Bronchial epithelial cell (primary cell): Measurements from ENCODE around the gene TKT. TPM values are rescaled to one million over a fixed set of nuclear protein-coding genes. Genes with fewer than 3 reads are reported as not detected.
"Not testable (repeated sequence)": the region's sequence is repeated elsewhere in the genome, so short reads cannot be mapped to it uniquely, and the experiment has no call there.

Experiments used
- DNase-seq: peaks from one replicate; pipeline ENCODE4 v3.0.0-alpha.2; 2010; ENCODE audit warnings: low read depth
- FAIRE-seq: peaks from 2 replicates; lab custom pipeline; 2011; peaks lifted over from hg19 to GRCh38; lab: Jason Lieb, UNC
- H3K27me3 ChIP-seq: 2 replicates; pipeline ENCODE4 v1.5.1; 2011; ENCODE audit warnings: low read length; ENCODE audit not compliant: control insufficient read depth, insufficient read depth
- H3K36me3 ChIP-seq: 2 replicates; pipeline ENCODE4 v1.5.1; 2011; ENCODE audit warnings: low read length; ENCODE audit not compliant: control insufficient read depth, insufficient read depth
- H3K4me3 ChIP-seq: 2 replicates; pipeline ENCODE4 v1.5.1; 2011; ENCODE audit warnings: mild to moderate bottlenecking, low read depth, low read length, control low read depth
- CTCF ChIP-seq: IDR thresholded peaks from 2 replicates; pipeline ENCODE4 v1.5.1; 2011; ENCODE audit warnings: mild to moderate bottlenecking, moderate library complexity, low read length, control low read depth, inconsistent platforms; ENCODE audit not compliant: insufficient read depth, severe bottlenecking
- total RNA-seq: library from RNA; depleted of rRNA; stranded (reverse); fragments of >200 nt; gene quantifications from 2 replicates; pipeline ENCODE4 v1.2.1, GENCODE V29; 2014

TKT gene
- 174 and 341 TPM in 2 replicates for total RNA-seq

- peak; percentile 67 for DNase-seq
- Histone ChIP-seq H3K4me3 (peak within 1 kb of the TSS; percentile 94), H3K36me3 (peaks cover 9% of the 10 kb centered on the region), H3K27me3 (no peaks in the 10 kb centered on the region)
- TF ChIP-seq CTCF: no peak
- FAIRE-seq: no peak
These were observed at the start of gene TKT for GRCh38 chr3:53255775-53256703. TKT (minus strand) TSS chr3:53256022; CDS start chr3:53255942, 80 bp downstream.

- FAIRE-seq (no peak), DNase-seq (no peak)
- Histone ChIP-seq H3K27me3 (no peaks in the 10 kb centered on the region), H3K4me3 (no peak overlapping the region), H3K36me3 (peaks cover 10% of the 10 kb centered on the region)
- TF ChIP-seq CTCF: no peak
These were observed 48.1 kb upstream of the TKT start for GRCh38 chr3:53303957-53304356.

GRCh38 chr3:53303549-53303948 lies 47.7 kb upstream of the TKT start:
- TF ChIP-seq CTCF: no peak
- Histone ChIP-seq H3K36me3 (peaks cover 9% of the 10 kb centered on the region), H3K27me3 (no peaks in the 10 kb centered on the region), H3K4me3 (no peak overlapping the region)
- DNase-seq: no peak
- peak; percentile 32 for FAIRE-seq

- no peak for FAIRE-seq
- H3K36me3 ChIP-seq: peaks cover 12% of the 10 kb centered on the region
- DNase-seq: peak; percentile 5
- no peaks in the 10 kb centered on the region for H3K27me3 ChIP-seq
- TF ChIP-seq CTCF: no peak
- H3K4me3 ChIP-seq: no peak overlapping the region
These were observed 45.0 kb upstream of the TKT start for GRCh38 chr3:53300826-53301225.

- peak; percentile 64 for TF ChIP-seq CTCF
- not testable (repeated sequence) for H3K27me3 ChIP-seq, FAIRE-seq, H3K4me3 ChIP-seq
- H3K36me3 ChIP-seq: peaks cover 12% of the 10 kb centered on the region
- peak; percentile 67 for DNase-seq
These were observed 43.8 kb upstream of the TKT start for GRCh38 chr3:53299611-53300023.
